ENCODE measurements around the gene NFX1.

GRCh38 chr9:33393581-33393980 lies 103.3 kb downstream of the NFX1 start:
- TF ChIP-seq ZNF175 (tag by site-specific recombination; IDR thresholded peaks at IDR 0.05) (no peak), ZBTB7A (tag by site-specific recombination; IDR thresholded peaks at IDR 0.05; ENCODE audit: low read depth) (no peak)
